ENCODE results near the gene MAMSTR.
"Not testable (repeated sequence)": the region's sequence is repeated elsewhere in the genome, so short reads cannot be mapped to it uniquely, and the experiment has no call there.

The MAMSTR gene

DNA sequence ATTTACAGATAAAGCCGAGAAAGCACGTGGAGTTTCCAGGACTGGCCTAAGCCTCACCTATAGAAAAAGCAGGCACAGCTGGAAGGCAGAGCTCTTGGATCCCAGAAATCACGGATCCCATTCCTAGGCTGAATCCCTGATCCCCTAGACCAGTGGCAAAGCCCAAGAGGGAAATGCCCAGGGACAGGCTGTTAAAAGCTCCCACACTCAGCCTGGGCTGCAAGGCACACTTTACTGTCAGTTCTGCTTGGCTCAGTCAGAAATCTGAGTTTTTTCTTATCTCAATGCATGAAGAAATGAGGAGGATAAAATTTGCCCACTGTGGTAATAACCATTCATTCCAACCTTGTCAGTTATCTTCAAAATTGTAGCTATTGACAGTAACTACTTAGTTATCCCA is 31.7 kb downstream of the MAMSTR start:
- no peak for DNase-seq (ENCODE audit: low read depth in 2 of 2)

DNA sequence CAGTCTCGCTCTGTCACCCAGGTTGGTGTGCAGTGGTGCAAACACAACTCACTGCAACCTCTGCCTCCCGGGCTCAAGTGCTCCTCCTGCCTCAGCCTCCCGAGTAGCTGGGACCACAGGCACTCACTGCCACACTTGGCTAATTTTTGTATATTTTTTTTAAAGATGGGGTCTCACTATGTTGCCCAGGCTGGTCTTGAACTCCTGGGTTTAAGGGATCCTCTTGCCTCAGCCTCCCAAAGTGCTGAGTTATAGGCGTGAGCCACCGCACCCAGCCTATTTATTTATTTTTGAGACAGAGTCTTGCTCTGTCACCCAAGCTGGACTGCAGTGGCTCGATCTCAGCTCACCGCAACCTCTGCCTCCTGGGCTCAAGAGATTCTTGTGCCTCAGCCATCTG is 32.9 kb downstream of the MAMSTR start:
- DNase-seq (ENCODE audit: low read depth in 2 of 2): not testable (repeated sequence)

DNA sequence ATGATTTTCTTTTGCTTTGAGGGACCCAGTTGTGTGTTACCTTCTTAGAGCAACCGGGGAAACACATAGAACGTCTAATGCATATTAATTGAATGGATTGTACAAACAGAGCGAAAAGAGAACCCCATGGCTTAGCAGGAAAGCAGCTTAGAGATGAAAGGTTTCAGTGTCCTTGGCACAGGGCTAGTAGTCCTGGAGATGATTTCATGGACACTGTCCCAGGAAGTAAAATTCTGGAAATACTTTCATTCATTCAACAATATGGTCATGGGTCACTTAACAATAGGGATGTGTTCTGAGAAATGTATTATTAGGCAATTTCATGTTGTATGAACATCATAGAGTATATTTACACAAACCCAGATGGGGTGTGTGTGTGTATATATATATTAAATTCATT is 33.4 kb downstream of the MAMSTR start:
- no peak for DNase-seq (ENCODE audit: low read depth in 2 of 2)

DNA sequence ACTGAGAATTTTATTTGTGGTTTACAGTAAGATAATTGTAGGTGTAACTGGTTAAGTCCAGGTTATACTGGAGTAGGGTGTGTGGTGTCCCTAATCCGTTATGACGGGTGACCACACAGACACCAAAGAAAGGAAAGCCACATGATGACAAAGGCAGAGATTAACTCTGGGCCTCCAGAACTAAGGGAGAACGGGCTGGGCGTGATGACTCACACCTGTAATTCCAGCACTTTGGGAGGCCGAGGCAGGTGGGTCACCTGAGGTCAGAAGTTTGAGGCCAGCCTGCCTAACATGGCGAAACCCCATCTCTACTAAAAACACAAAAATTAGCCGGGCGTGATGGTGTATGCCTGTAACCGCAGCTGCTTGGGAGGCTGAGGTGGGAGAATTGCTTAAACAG is 33.9 kb downstream of the MAMSTR start:
- no peak for DNase-seq (ENCODE audit: low read depth in 2 of 2)

DNA sequence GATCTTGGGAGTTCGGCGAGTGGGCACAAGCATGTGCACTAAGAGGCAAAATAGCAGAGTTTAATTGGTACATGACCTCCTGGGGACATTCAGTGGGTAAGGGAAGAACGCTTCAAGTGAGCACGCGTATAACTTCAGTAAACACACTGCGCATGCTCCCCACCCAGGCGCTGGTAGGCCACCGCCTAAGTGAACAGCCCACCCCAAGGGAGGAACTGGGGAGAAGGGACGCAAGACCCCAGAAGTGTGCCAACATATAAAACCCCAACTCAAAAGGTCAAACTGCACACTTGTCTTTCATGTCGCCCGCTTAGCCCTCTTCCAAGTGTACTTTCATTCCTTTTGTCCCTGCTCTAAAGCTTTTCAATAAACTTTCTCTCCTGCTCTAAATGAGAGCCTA is 36.2 kb downstream of the MAMSTR start:
- no peak for DNase-seq (ENCODE audit: low read depth in 2 of 2)

DNA sequence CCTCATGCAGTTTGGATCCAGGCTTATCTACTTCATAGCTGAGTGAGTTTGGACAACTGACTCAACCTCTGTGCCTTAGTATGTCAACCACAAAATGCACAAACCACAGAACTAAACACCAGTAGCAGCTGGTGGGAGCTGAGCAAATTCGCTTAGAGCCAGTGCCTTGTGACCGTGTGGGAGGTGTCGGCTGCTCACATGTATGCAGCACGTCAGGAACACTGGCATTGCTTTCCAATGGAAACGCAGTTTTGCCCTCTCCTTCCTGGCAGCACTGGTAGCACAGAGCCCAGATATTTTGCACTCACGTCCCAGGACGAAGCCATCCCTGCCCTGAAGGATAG is 38.4 kb downstream of the MAMSTR start:
- DNase-seq (ENCODE audit: low read depth in 2 of 2): no peak

DNA sequence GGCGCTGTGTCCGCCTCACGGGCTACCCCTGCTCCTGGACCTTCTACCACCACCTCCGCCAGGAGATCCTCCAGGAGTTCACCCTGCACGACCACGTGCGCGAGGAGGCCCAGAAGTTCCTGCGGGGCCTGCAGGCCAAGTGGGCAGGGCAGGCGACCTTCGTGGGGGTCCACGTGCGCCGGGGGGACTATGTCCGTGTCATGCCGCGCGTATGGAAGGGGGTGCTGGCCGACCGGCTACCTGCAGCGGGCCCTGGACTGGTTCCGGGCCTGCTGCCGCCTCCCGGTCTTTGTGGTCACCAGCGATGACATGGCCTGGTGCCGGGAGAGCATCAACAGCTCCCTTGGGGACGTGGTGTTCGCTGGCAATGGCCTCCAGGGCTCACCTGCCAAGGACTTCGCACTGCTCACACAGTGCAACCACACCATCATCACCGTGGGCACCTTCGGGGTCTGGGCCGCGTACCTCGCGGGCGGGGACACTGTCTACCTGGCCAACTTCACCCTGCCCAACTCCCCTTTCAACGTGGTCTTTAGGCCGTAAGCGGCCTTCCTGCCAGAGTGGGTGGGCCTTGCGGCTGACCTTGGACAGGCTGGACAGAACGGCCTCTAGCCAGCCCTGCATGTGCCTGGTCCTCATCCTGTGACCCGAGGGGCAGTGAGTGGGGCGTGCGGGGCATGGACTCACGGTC is 38.9 kb downstream of the MAMSTR start:
- DNase-seq (ENCODE audit: low read depth in 2 of 2): no peak

DNA sequence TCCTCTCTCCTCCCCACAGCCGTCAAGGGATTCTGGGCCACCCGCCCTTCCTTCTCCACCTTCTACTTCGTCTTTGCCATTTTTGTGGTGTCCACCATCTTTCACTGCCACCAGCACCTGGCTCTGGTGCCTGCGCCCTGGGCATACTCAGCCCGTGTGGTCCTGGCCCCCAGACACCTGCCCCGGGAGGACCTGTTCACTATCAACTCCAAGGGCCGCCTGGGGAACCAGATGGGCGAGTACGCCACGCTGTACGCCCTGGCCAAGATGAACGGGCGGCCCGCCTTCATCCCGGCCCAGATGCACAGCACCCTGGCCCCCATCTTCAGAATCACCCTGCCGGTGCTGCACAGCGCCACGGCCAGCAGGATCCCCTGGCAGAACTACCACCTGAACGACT is 39.5 kb downstream of the MAMSTR start:
- not testable (repeated sequence) for DNase-seq (ENCODE audit: low read depth in 2 of 2)

DNA sequence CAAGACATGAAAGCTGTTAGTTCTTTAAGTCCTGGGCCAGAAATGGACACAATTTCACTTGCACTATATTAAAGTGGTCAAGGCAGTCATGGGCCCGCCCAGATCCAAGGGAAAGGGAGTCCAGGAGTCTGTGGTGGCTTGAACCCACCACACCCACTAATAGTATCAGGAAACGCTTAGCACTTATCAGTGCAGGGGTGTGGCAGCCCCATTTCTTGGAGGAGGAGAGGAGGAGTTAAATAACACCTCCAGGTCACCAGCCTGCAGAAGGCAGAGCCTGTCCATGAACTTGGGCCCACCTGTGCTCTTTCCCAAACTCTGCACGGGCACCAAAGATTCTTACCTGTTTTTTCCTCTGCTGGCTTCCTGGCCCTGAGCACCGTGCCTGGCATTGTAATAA is 41.3 kb downstream of the MAMSTR start:
- no peak for DNase-seq (ENCODE audit: low read depth in 2 of 2)

DNA sequence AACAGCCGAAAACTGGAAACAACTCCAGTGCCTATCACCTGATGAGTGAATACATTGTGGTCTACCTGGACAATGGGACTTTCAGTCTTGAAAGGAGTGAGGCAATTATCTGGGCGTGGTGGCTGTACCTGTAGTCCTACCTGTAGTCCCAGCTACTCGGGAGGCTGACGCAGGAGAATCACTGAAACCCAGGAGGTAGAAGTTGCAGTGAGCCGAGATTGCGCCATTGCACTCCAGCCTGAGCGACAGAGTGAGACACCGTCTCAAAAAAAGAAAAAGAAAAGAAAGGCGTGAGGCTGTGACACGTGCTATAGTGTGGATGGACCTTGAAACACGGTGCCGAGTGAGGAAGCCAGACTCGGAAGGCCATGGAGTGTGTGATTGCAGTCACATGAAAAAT is 42.6 kb downstream of the MAMSTR start:
- DNase-seq (ENCODE audit: low read depth in 2 of 2): no peak

DNA sequence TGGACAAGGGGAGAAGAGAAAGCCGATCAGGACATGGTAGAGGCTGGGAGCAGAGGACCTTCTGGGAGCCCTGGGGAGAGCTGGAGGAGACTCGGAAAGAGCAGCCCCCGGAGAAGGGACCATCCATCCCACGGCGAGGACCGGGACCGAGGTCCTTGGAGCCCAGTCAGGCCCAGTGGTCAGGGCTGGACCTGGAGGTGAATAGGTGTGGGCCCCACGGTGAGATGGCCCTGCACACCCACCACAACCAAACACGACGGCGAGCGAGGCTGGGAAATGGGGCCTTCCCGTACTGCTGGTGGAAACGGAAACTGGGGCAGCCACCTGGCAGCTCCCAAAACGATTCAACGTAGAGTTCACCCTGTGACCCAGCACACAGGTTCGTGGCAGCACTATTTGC is 43.0 kb downstream of the MAMSTR start:
- no peak for DNase-seq (ENCODE audit: low read depth in 2 of 2)

DNA sequence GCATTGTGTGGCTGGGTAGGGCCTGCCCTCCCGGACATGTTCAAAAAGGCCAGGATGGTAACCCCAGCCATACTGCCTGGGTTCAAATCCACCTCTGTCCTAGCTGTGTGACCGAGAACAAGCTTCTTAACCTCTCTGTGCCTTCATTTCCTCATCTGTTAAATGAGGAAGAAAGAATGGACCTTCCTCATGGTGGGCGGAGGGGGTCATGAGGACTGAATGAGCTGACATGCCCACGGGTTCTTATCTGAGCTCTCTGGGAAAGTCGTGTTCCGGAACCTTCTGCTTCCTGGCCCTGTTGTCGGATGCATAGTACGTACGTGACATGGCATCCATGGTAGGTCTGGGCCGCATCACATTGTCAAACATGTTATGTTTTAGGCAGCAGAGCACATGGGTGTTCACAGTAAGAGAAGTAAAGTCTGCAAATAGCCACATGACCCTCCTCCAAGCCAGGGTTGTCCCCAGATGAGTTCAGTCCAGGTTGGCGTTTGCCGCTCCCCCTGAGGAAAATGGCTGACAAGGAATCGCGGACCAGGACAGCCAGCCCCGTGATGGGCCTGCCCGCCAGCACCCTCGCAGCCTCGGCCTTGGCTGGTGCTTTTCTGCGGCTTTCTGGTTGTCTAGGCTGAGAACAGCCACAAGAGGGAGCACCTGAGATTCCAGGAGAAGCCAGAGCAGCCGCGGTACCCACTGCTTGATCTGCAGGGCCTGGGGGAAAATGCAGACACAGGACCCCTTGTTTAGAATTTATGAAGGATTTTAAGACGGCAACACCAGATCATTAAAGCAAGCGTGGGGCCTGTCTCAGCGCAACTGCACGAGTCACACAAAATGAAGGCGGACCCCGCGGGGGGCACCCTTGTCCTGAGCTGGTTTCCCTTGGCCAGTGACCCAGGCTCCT is 44.4 kb downstream of the MAMSTR start:
- peak; percentile 62 to 71 for DNase-seq (ENCODE audit: low read depth in 2 of 2)

DNA sequence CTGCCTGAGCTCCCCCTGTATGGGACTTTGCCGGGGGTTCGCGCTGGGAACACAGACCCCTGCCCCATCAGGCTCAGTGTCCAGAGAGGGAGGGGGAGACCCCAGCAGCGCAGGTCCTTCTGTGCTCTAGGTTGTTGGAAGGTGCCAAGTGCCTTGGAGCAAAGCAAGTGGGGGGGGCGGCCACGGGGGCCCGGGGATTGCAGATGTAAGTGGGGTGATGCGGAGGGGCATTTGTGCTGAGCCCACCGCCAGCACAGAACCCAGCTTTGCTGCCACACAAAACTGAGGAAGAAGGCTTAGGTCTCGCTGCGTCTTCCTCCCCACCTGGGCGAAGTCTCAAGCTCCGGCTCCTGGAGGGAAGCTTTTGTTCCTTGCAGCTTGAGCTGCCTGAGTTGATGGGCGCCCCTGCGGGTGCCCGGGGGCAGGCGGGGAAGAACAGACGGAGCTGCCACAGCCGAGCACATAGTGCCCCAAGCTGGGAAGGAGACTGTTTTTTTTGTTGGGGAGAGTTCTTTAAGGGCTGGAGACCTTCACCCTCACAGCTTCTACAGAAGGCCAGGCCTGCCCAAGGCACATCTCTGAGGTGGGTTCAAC is 45.2 kb downstream of the MAMSTR start:
- no peak for DNase-seq (ENCODE audit: low read depth in 2 of 2)

DNA sequence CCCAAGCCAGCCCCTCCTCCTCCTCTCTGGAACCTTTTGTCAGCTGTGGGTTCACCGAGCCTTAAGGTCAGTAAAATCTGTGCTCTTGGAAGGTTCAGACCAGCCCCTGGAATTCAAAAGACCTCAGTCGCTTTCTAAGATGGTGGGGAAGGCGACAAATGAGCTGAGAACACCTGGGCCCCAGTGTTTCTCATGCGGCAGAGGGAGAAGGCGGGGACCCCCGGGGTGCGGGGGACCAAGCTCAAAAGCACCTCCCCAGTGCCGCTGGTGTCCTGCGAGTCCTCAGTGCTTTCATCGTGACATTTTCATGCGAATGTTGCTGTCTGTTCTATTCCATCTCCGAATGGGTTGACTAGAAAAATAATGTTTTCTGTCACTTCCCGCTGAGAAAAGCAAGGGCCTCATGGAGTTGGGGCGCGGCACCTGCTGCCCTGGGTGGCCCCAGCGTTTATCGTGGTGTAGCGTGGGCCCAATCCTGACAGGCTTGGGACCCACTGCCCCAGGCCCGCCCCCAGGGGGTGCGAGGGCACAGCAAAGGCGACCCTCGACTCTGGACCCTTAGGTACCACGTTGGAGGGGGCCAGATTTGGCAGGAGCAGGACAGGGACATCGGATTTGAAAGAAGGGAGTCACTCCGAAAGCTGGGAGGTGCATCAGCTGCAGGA is 46.0 kb downstream of the MAMSTR start:
- DNase-seq (ENCODE audit: low read depth in 2 of 2): no peak

DNA sequence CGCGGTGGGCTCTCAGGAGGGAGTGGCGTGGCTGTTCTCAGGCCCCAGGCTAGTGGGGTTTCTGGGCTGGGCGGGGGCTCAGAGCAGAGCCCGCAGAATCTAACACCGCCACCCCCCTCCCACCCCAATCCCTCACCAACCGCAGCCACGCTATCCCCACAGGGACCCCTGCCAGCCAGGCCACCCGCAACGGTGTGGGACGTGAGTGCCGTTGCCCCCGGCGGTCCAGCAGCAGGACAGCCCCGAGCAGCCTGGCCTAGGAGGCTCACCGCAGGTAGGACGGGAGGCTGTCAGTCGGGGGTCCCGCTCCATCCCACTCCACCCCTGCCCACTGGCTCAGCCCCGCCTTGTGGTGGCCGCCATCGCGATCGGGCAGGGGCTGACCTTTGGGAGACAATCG is 46.5 kb downstream of the MAMSTR start, which contains the start of gene NTN5:
NTN5 (minus strand) TSS at position 24 of the 400 bp plus-strand sequence. CDS start 2,031 bp downstream, outside the sequence.
- DNase-seq (ENCODE audit: low read depth in 2 of 2): no peak

DNA sequence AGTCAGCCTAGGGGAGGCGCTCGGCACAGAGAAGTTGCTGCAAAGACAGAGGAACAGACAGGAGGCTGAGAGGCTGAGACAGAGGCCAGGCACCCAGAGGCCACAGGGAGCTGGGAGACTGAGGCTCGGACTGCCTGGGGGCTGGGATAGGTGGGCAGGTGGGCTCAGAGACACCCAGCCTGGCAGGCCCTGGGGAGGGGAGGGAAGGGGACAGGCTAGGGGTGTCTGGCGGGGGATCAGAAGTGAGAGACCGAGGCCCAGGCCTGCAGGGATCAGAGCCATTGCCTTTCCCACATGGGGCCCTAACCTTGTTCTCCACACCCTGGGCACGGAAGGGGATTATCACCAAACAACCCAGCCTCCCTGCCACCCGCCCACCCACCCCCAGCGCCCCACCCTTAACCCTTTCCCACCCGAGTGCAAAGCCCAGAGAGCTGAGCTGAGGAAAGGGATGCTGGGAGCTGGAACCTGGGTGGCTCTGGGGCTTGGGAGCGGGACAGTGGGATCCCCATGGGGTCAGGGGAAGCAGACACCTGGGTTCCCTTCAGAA is 48.0 kb downstream of the MAMSTR start:
- no peak for DNase-seq (ENCODE audit: low read depth in 2 of 2)

DNA sequence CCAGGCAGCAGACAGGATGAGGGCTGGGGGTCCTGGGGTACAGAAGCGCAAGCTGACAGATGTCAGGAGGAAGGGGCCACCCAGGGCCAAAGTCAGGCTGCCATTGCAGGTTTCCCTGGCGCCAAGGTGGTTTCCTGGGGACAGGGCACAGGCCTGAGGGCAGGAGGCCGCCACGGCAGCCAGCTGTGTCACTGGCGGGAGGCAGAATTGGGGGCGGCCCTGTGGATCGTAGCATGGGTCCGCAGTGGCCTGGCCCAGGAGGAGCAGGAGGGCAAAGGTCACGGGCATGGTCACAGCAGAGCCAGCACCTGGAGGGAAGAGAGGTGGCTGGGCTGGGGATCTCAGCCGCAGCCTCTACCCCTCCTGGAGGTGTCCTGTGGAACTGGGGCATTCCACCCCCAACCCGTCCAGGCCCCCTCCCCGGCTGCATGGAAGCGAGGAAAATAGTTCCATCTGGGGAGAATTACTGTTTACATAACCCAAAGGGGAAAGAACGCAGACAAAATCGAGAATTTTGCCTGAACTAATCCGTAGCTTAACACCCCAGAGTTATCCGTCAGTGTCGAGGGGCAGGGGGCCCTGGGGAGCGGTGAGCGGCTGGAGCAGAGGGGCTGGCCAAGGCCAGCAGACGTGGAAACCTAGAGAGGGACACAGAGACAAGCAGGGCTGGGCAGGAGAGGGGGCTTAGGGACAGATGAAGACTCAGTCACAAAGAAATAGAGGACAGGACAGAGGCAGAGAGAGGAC is 48.7 kb downstream of the MAMSTR start:
- no peak for DNase-seq (ENCODE audit: low read depth in 2 of 2)

DNA sequence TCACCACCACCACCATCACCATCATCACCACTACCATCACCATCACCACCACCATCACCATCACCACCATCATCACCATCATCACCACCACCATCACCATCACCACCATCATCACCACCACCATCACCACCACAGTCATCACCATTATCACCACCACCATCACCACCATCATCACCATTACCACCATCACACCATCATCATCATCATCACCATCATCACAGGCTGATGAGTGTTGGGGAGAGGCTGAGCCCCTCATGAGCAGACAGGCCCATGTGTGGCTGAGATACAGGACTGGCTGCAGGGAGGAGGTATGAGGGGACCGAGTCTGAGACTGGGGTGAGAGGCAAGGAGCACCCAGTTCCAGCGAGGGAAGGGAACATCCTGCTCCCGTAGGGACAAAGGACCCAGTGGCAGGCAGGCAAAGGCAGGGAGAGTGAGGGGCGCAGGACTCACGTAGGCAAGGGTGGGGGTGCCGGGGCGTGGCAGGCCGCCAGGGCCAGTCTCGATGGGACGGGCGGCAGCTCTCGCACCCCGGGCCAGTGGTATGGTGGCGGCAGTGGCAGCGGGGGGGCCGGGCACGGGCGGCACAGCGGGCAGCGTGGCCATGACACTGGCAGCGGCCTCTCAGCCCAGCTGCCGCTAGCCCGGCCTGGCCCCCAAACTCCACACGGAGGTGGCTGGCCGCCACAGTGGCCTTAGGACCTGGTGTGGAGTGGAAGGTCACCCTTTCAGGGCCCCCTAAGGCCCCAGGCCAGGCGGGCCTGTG is 49.4 kb downstream of the MAMSTR start:
- no peak for DNase-seq (ENCODE audit: low read depth in 2 of 2)

DNA sequence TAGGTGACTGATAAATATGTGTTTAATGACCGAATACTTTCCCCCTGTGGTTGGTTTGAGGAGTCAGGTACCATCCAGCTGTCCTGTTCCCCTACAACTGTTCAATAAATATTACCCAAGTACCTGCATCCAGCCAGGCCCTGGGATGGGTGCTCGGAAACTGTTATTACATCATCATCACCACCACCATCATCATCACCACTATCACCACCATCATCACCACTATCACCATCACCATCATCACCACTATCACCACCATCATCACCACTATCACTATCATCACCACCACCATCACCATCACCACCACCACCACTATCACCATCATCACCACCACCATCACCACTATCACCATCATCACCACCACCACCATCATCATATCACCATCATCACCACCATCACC is 50.8 kb downstream of the MAMSTR start:
- DNase-seq (ENCODE audit: low read depth in 2 of 2): no peak

DNA sequence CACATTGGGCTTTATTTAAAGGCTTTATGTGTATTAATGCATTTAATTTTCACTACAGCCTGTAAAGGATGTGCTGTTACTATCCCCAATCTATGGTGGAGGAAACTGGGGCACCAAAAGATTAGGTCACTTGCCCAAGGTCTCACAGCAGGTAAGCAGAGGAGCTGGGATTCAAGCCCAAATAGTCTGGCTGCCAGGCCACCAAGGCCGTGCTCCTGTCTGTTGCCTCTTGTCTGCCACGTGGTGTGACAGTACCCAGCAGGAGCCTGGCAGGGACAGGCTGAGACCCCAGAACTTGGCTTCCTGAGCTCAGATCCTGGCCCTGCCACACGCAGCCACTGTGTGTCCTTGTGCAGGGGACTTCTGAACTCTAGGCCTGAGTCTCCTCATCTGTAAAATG is 51.2 kb downstream of the MAMSTR start:
- DNase-seq (ENCODE audit: low read depth in 2 of 2): no peak

DNA sequence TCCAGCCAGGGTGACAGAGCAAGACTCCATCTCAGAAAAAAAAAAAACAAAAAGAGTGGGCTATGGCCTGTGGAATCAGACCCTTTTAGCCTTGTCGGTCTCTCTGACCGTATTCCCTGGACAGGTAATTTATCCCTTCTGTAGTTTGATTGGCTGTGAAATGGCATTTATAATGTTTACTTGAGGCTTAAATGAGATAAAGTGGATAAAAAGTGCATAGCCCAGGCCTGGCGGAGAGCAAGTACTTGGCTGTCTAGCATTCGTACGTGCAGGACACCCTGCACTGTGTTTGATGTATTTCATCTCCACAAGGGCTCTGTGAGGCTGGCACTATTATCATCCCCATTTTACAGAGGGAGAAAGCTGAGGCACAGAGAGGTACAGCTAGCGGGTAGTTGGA is 53.7 kb downstream of the MAMSTR start:
- DNase-seq (ENCODE audit: low read depth in 2 of 2): no peak

All from activated CD4-positive, alpha-beta T cell treated with anti-CD3 and anti-CD28 coated beads for 24 hours (primary cell).